H1 (cell line): ENCODE data around the gene RPL6. TPM values are rescaled to one million over a fixed set of nuclear protein-coding genes. Genes with fewer than 3 reads are reported as not detected.

Source experiments
- CHD1 ChIP-seq: IDR thresholded peaks from 2 replicates; pipeline ENCODE4 v1.6.1; 2012; ENCODE audit warnings: low read depth, low read length, improper control_type of control experiment
- E2F6 ChIP-seq: IDR thresholded peaks from 2 replicates; pipeline ENCODE4 v1.6.1; 2012; ENCODE audit warnings: inconsistent platforms
- EP300 ChIP-seq, 2 experiments: IDR thresholded peaks; 1 replicate in 1 of 2; 2 replicates in 1 of 2; pipeline ENCODE4 v1.6.1; 2011 to 2012; ENCODE audit warnings: low read depth in 2 of 2, low read length in 2 of 2, mild to moderate bottlenecking in 2 of 2, borderline replicate concordance in 1 of 2, inconsistent platforms in 1 of 2, moderate library complexity in 1 of 2
- GABPA ChIP-seq: IDR thresholded peaks from 2 replicates; pipeline ENCODE4 v1.6.1; 2011; ENCODE audit warnings: mild to moderate bottlenecking, low read length, moderate library complexity, borderline replicate concordance; ENCODE audit not compliant: insufficient read depth
- HDAC6 ChIP-seq: IDR thresholded peaks from one replicate; pipeline ENCODE4 v1.7.1; 2012; ENCODE audit warnings: low read depth, mild to moderate bottlenecking, inconsistent platforms, low read length, moderate library complexity
- KDM1A ChIP-seq: fragments of 200-600, 300-600 bp; sonication (generic); IDR thresholded peaks from 2 replicates; pipeline ENCODE4 v1.7.1; 2016; ENCODE audit warnings: mild to moderate bottlenecking, low read length, borderline replicate concordance
- MAFK ChIP-seq: IDR thresholded peaks from 2 replicates; pipeline ENCODE4 v1.6.1; 2012; ENCODE audit warnings: low read depth, mild to moderate bottlenecking, improper control_type of control experiment, low read length
- RNF2 ChIP-seq: fragments of 200-900, 300-1000 bp; sonication (generic); IDR thresholded peaks from 2 replicates; pipeline ENCODE4 v1.7.1; 2016; ENCODE audit warnings: borderline replicate concordance, low read depth, mild to moderate bottlenecking, antibody characterized with exemption, low read length; ENCODE audit not compliant: poor library complexity, severe bottlenecking; ENCODE audit errors: missing control alignments
- TEAD4 ChIP-seq: IDR thresholded peaks from 2 replicates; pipeline ENCODE4 v1.6.1; 2012; ENCODE audit warnings: low read depth, low read length, inconsistent platforms, mixed read lengths
- polyA plus RNA-seq, 7 experiments: library from polyadenylated mRNA; depleted of rRNA in 3 of 7; stranded (reverse) in 5 of 7; unstranded in 2 of 7; fragments of >200 nt in 5 of 7; fragments of 200-250 nt in 2 of 7; gene quantifications; 1 replicate in 5 of 7; 2 replicates in 1 of 7; 4 replicates in 1 of 7; pipeline versions ENCODE4 v1.2.1 to v1.2.3, GENCODE V29; 2011 to 2013; ENCODE audit warnings: missing spikeins in 2 of 7, mixed read lengths in 2 of 7
- total RNA-seq: library from RNA; stranded (reverse); fragmentation: NEBNext Ultra II Directional; extraction: Animal tissue kit (Norgen Biotek cat#: 25700); gene quantifications from 2 replicates; pipeline ENCODE4 v1.2.1, GENCODE V29; 2021
- TF ChIP-seq, protein P1 (sequence below): fragments of 300-600 bp; sonication (generic); IDR thresholded peaks from 2 replicates; pipeline ENCODE4 v1.7.1; 2012; ENCODE audit warnings: low read length, moderate library complexity, mild to moderate bottlenecking, inconsistent platforms; ENCODE audit not compliant: insufficient replicate concordance

RPL6 gene
- total and polyA plus RNA-seq, 2 of the 8 experiments (the other 6 are each of a cell fraction or from before 2014, with no cell fraction given): 1,073 to 1,643 TPM

DNA sequence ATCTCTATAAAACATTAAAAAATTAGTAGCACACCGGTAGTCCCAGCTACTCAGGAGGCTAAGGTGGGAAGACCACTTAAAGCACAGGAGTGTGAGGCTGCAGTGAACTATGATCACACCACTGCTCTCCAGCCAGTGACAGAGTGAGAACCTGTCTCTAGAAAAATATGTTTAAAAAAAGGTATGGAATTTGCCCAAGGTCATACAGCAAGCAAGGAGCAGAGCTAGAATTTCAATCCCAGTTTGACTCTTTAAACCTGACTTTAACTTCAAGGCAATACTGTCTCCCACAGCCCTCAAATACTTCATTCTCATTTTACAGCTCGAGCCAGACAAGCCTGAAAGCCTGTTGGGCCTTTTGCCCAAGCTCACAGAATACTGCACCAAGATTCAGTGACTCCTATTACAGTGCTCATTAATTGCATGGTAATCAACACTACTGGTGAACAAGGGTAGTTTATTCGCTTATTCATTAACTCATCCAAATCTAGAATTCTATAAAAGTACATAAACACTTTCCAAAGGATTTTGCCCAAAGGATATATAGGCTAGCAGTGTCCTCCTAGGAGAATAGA is 35.2 kb downstream of the RPL6 start (continued):
- TF ChIP-seq, protein P1, sequence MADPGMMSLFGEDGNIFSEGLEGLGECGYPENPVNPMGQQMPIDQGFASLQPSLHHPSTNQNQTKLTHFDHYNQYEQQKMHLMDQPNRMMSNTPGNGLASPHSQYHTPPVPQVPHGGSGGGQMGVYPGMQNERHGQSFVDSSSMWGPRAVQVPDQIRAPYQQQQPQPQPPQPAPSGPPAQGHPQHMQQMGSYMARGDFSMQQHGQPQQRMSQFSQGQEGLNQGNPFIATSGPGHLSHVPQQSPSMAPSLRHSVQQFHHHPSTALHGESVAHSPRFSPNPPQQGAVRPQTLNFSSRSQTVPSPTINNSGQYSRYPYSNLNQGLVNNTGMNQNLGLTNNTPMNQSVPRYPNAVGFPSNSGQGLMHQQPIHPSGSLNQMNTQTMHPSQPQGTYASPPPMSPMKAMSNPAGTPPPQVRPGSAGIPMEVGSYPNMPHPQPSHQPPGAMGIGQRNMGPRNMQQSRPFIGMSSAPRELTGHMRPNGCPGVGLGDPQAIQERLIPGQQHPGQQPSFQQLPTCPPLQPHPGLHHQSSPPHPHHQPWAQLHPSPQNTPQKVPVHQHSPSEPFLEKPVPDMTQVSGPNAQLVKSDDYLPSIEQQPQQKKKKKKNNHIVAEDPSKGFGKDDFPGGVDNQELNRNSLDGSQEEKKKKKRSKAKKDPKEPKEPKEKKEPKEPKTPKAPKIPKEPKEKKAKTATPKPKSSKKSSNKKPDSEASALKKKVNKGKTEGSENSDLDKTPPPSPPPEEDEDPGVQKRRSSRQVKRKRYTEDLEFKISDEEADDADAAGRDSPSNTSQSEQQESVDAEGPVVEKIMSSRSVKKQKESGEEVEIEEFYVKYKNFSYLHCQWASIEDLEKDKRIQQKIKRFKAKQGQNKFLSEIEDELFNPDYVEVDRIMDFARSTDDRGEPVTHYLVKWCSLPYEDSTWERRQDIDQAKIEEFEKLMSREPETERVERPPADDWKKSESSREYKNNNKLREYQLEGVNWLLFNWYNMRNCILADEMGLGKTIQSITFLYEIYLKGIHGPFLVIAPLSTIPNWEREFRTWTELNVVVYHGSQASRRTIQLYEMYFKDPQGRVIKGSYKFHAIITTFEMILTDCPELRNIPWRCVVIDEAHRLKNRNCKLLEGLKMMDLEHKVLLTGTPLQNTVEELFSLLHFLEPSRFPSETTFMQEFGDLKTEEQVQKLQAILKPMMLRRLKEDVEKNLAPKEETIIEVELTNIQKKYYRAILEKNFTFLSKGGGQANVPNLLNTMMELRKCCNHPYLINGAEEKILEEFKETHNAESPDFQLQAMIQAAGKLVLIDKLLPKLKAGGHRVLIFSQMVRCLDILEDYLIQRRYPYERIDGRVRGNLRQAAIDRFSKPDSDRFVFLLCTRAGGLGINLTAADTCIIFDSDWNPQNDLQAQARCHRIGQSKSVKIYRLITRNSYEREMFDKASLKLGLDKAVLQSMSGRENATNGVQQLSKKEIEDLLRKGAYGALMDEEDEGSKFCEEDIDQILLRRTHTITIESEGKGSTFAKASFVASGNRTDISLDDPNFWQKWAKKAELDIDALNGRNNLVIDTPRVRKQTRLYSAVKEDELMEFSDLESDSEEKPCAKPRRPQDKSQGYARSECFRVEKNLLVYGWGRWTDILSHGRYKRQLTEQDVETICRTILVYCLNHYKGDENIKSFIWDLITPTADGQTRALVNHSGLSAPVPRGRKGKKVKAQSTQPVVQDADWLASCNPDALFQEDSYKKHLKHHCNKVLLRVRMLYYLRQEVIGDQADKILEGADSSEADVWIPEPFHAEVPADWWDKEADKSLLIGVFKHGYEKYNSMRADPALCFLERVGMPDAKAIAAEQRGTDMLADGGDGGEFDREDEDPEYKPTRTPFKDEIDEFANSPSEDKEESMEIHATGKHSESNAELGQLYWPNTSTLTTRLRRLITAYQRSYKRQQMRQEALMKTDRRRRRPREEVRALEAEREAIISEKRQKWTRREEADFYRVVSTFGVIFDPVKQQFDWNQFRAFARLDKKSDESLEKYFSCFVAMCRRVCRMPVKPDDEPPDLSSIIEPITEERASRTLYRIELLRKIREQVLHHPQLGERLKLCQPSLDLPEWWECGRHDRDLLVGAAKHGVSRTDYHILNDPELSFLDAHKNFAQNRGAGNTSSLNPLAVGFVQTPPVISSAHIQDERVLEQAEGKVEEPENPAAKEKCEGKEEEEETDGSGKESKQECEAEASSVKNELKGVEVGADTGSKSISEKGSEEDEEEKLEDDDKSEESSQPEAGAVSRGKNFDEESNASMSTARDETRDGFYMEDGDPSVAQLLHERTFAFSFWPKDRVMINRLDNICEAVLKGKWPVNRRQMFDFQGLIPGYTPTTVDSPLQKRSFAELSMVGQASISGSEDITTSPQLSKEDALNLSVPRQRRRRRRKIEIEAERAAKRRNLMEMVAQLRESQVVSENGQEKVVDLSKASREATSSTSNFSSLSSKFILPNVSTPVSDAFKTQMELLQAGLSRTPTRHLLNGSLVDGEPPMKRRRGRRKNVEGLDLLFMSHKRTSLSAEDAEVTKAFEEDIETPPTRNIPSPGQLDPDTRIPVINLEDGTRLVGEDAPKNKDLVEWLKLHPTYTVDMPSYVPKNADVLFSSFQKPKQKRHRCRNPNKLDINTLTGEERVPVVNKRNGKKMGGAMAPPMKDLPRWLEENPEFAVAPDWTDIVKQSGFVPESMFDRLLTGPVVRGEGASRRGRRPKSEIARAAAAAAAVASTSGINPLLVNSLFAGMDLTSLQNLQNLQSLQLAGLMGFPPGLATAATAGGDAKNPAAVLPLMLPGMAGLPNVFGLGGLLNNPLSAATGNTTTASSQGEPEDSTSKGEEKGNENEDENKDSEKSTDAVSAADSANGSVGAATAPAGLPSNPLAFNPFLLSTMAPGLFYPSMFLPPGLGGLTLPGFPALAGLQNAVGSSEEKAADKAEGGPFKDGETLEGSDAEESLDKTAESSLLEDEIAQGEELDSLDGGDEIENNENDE: no peak
- TF ChIP-seq MAFK (no peak), CHD1 (no peak), TEAD4 (no peak), HDAC6 (no peak), KDM1A (no peak), E2F6 (no peak), EP300 (IDR thresholded peaks at IDR 0.05; ENCODE audit: borderline replicate concordance in 1 of 2, low read depth in 2 of 2, low read length in 2 of 2) (no peak), GABPA (no peak), RNF2 (no peak)
